H1 (cell line): ENCODE data around the gene LRRK1.

ENCODE experiments used
- ATF2 ChIP-seq: IDR thresholded peaks from 2 replicates; pipeline ENCODE4 v1.6.1; 2012; ENCODE audit warnings: low read length, inconsistent platforms
- EZH2 ChIP-seq: fragments of 200-600 bp; sonication (generic); IDR thresholded peaks from 2 replicates; pipeline ENCODE4 v1.7.1; 2012; ENCODE audit warnings: low read depth, mild to moderate bottlenecking, moderate library complexity, low read length, inconsistent platforms; ENCODE audit not compliant: severe bottlenecking
- POLR2A ChIP-seq, 2 experiments: IDR thresholded peaks; 1 replicate in 1 of 2; 2 replicates in 1 of 2; pipeline ENCODE4 v1.6.1; 2011; ENCODE audit warnings: low read depth in 2 of 2, low read length in 2 of 2, mild to moderate bottlenecking in 2 of 2; ENCODE audit errors: control extremely low read depth in 1 of 2
- POLR2AphosphoS5 ChIP-seq: IDR thresholded peaks from 2 replicates; pipeline ENCODE4 v1.6.1; 2011; ENCODE audit warnings: low read depth, low read length
- RAD21 ChIP-seq, 2 experiments: IDR thresholded peaks in 1 of 2; conservative IDR thresholded peaks in 1 of 2; 2 replicates each; pipeline ENCODE4 v1.6.1; 2011; ENCODE audit warnings: low read depth in 2 of 2, low read length in 2 of 2, improper control_type of control experiment in 1 of 2, inconsistent platforms in 1 of 2, mild to moderate bottlenecking in 1 of 2, moderate library complexity in 1 of 2
- SIN3A ChIP-seq, 2 experiments: IDR thresholded peaks in 1 of 2; conservative IDR thresholded peaks in 1 of 2; 2 replicates each; pipeline ENCODE4 v1.6.1; 2011 to 2012; ENCODE audit warnings: low read length in 2 of 2, improper control_type of control experiment in 1 of 2, low read depth in 1 of 2, mild to moderate bottlenecking in 1 of 2
- SP4 ChIP-seq: IDR thresholded peaks from 2 replicates; pipeline ENCODE4 v1.6.1; 2012; ENCODE audit warnings: low read length, inconsistent platforms
- SRF ChIP-seq: IDR thresholded peaks from 2 replicates; pipeline ENCODE4 v1.6.1; 2011; ENCODE audit warnings: mild to moderate bottlenecking, low read depth, low read length, moderate library complexity
- TAF1 ChIP-seq: IDR thresholded peaks from 2 replicates; pipeline ENCODE4 v1.6.1; 2011; ENCODE audit warnings: mild to moderate bottlenecking, low read depth, low read length
- TF ChIP-seq, protein P1 (sequence below), 3 experiments: IDR thresholded peaks; 1 replicate in 2 of 3; 2 replicates in 1 of 3; pipeline versions ENCODE4 v1.5.1 to v1.6.1; 2011; ENCODE audit warnings: low read length in 3 of 3, mild to moderate bottlenecking in 3 of 3, inconsistent platforms in 2 of 3, low read depth in 1 of 3, moderate library complexity in 1 of 3; ENCODE audit not compliant: insufficient read depth in 1 of 3; ENCODE audit errors: control extremely low read depth in 1 of 3

- TF ChIP-seq, protein P1, sequence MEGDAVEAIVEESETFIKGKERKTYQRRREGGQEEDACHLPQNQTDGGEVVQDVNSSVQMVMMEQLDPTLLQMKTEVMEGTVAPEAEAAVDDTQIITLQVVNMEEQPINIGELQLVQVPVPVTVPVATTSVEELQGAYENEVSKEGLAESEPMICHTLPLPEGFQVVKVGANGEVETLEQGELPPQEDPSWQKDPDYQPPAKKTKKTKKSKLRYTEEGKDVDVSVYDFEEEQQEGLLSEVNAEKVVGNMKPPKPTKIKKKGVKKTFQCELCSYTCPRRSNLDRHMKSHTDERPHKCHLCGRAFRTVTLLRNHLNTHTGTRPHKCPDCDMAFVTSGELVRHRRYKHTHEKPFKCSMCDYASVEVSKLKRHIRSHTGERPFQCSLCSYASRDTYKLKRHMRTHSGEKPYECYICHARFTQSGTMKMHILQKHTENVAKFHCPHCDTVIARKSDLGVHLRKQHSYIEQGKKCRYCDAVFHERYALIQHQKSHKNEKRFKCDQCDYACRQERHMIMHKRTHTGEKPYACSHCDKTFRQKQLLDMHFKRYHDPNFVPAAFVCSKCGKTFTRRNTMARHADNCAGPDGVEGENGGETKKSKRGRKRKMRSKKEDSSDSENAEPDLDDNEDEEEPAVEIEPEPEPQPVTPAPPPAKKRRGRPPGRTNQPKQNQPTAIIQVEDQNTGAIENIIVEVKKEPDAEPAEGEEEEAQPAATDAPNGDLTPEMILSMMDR (IDR thresholded peaks at IDR 0.05; ENCODE audit: control extremely low read depth in 1 of 3, insufficient read depth in 1 of 3, low read depth in 1 of 3, low read length in 3 of 3) = no peak
- TF ChIP-seq SIN3A (conservative IDR thresholded peaks at IDR 0.05 in 1 of 2, IDR thresholded peaks at IDR 0.05 in 1 of 2; ENCODE audit: low read depth in 1 of 2, low read length in 2 of 2) (no peak), POLR2A (IDR thresholded peaks at IDR 0.05; ENCODE audit: control extremely low read depth in 1 of 2, low read depth in 2 of 2, low read length in 2 of 2) (no peak), SRF (no peak), EZH2 (no peak), RAD21 (IDR thresholded peaks at IDR 0.05 in 1 of 2, conservative IDR thresholded peaks at IDR 0.05 in 1 of 2; ENCODE audit: low read depth in 2 of 2, low read length in 2 of 2) (no peak), POLR2AphosphoS5 (no peak), SP4 (no peak), TAF1 (no peak), ATF2 (no peak)
Measured at GRCh38 chr15:101043011-101043410, 123.9 kb downstream of the LRRK1 start.
